Parathyroid adenoma (tissue), 2 donors: ENCODE results near the gene PFKFB2.

Experiments used
- H2AFZ ChIP-seq: fragments of 300-600 bp; sonication (generic); one replicate; pipeline ENCODE4 v1.7.0; 2017; ENCODE audit warnings: antibody characterized with exemption, mild to moderate bottlenecking
- H3K27ac ChIP-seq: fragments of 300-600 bp; sonication (generic); one replicate; pipeline ENCODE4 v1.7.0; 2017
- H3K27me3 ChIP-seq: fragments of 300-600 bp; sonication (generic); one replicate; pipeline ENCODE4 v1.7.0; 2017; ENCODE audit warnings: low read length; ENCODE audit not compliant: control insufficient read depth, insufficient read depth
- H3K36me3 ChIP-seq: fragments of 300-600 bp; sonication (generic); one replicate; pipeline ENCODE4 v1.7.0; 2017; ENCODE audit warnings: low read length; ENCODE audit not compliant: control insufficient read depth, insufficient read depth
- H3K4me1 ChIP-seq: fragments of 300-600 bp; sonication (generic); one replicate; pipeline ENCODE4 v1.7.0; 2017; ENCODE audit warnings: control low read depth
- H3K4me2 ChIP-seq: fragments of 300-600 bp; sonication (generic); one replicate; pipeline ENCODE4 v1.7.0; 2017; ENCODE audit warnings: low read length
- H3K4me3 ChIP-seq: fragments of 300-600 bp; sonication (generic); one replicate; pipeline ENCODE4 v1.7.0; 2017; ENCODE audit warnings: low read depth, low read length
- H3K79me2 ChIP-seq: fragments of 300-600 bp; sonication (generic); one replicate; pipeline ENCODE4 v1.7.0; 2017; ENCODE audit warnings: control low read depth
- H3K9ac ChIP-seq: fragments of 300-600 bp; sonication (generic); one replicate; pipeline ENCODE4 v1.7.0; 2017; ENCODE audit warnings: mild to moderate bottlenecking
- H3K9me3 ChIP-seq: fragments of 300-600 bp; sonication (generic); one replicate; pipeline ENCODE4 v1.7.0; 2017; ENCODE audit warnings: low read length; ENCODE audit not compliant: control insufficient read depth
- CTCF ChIP-seq: fragments of 300-600 bp; sonication (generic); IDR thresholded peaks from one replicate; pipeline ENCODE4 v1.7.0; 2017; ENCODE audit warnings: antibody characterized with exemption, mild to moderate bottlenecking
- donor health status: primary hyperparathyroidism.

Gene PFKFB2

GRCh38 chr1:207059881-207060280, 6.8 kb downstream of the PFKFB2 start:
- Histone ChIP-seq H3K4me3 (no peak overlapping the region), H3K9ac (no peak overlapping the region), H3K79me2 (no peaks in the 10 kb centered on the region), H3K9me3 (no peaks in the 10 kb centered on the region), H3K4me1 (no peaks in the 10 kb centered on the region), H3K27ac (no peak overlapping the region), H3K27me3 (no peaks in the 10 kb centered on the region), H2AFZ (peak overlapping the region; percentile 11), H3K4me2 (peak overlapping the region; percentile 42), H3K36me3 (no peaks in the 10 kb centered on the region)
- TF ChIP-seq CTCF: no peak

- Histone ChIP-seq H3K4me3 (no peak overlapping the region), H2AFZ (no peak overlapping the region), H3K4me1 (no peaks in the 10 kb centered on the region), H3K27me3 (no peaks in the 10 kb centered on the region), H3K9ac (no peak overlapping the region), H3K4me2 (no peak overlapping the region), H3K36me3 (no peaks in the 10 kb centered on the region), H3K79me2 (no peaks in the 10 kb centered on the region), H3K27ac (no peak overlapping the region), H3K9me3 (no peaks in the 10 kb centered on the region)
- no peak for TF ChIP-seq CTCF
Observed at GRCh38 chr1:207060596-207060995, 7.5 kb downstream of the PFKFB2 start.

GRCh38 chr1:207062058-207062457, 9.0 kb downstream of the PFKFB2 start:
- Histone ChIP-seq H2AFZ (no peak overlapping the region), H3K27me3 (no peaks in the 10 kb centered on the region), H3K4me2 (no peak overlapping the region), H3K9me3 (no peaks in the 10 kb centered on the region), H3K79me2 (no peaks in the 10 kb centered on the region), H3K27ac (no peak overlapping the region), H3K4me1 (no peaks in the 10 kb centered on the region), H3K9ac (no peak overlapping the region), H3K36me3 (no peaks in the 10 kb centered on the region), H3K4me3 (no peak overlapping the region)
- TF ChIP-seq CTCF: no peak

DNA sequence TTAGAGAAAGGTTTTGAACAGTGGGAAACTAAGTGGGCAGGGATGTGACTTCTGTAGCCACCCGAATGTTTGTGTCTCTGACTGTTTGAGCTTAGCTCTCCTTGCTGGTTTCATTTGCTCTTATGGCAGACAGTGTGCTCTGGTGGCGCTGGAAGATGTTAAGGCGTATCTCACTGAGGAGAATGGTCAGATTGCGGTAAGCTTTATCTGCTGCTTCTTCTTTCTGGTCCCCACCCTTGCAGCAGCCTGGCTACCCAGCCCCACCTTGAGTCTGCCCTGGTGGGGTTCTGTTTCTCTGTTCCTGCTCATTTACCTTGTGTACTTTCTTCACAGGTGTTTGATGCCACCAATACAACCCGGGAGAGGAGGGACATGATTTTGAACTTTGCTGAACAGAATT, 9.9 kb downstream of the PFKFB2 start:
- Histone ChIP-seq H3K79me2 (no peaks in the 10 kb centered on the region), H2AFZ (no peak overlapping the region), H3K27ac (no peak overlapping the region), H3K4me1 (no peaks in the 10 kb centered on the region), H3K27me3 (no peaks in the 10 kb centered on the region), H3K4me3 (no peak overlapping the region), H3K9ac (no peak overlapping the region), H3K4me2 (no peak overlapping the region), H3K36me3 (no peaks in the 10 kb centered on the region), H3K9me3 (no peaks in the 10 kb centered on the region)
- no peak for TF ChIP-seq CTCF

DNA sequence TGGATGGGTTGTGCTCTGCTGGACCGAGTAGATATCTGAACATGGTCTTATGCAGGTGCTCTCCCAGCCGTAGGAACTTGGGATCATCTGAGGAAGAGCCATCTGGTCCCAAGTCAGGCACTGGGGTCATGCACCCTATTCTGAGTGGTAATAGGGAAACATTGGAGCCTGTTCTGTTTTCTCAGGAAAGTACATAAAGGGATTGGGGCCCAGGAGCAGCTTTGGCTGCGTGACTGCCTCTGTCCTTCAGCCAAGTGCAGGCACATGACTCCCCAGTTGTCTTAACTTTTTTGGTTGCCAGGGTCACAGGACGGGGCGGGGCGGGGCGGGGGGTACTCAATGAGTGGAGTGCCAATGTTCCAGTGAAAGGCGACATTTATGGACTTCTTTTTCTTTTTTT, 11.5 kb downstream of the PFKFB2 start:
- no peaks in the 10 kb centered on the region for H3K36me3 ChIP-seq
- H3K4me3 ChIP-seq: no peak overlapping the region
- no peaks in the 10 kb centered on the region for H3K27me3 ChIP-seq
- H3K79me2 ChIP-seq: no peaks in the 10 kb centered on the region
- no peak overlapping the region for H3K27ac ChIP-seq
- H3K9me3 ChIP-seq: no peaks in the 10 kb centered on the region
- H3K4me2 ChIP-seq: no peak overlapping the region
- no peak overlapping the region for H2AFZ ChIP-seq
- no peaks in the 10 kb centered on the region for H3K4me1 ChIP-seq
- no peak overlapping the region for H3K9ac ChIP-seq
- TF ChIP-seq CTCF: no peak
